HG02798 (cell line): ENCODE results near the gene TRPM2.
"Not testable (repeated sequence)": the region's sequence is repeated elsewhere in the genome, so short reads cannot be mapped to it uniquely, and the experiment has no call there.

ENCODE experiments used
- ATAC-seq: cut with Tn5 transposase; IDR thresholded peaks from one replicate; pipeline ENCODE4 v1.9.1; 2021; ENCODE audit warnings: mild to moderate bottlenecking; ENCODE audit not compliant: unreplicated experiment, poor library complexity

The TRPM2 gene

GRCh38 chr21:44333509-44334328, 19.7 kb upstream of the TRPM2 start:
- ATAC-seq: no peak

- no peak for ATAC-seq
Observed at GRCh38 chr21:44334329-44335030, 18.9 kb upstream of the TRPM2 start.

GRCh38 chr21:44335266-44336059, 18.0 kb upstream of the TRPM2 start:
- ATAC-seq: no peak

DNA sequence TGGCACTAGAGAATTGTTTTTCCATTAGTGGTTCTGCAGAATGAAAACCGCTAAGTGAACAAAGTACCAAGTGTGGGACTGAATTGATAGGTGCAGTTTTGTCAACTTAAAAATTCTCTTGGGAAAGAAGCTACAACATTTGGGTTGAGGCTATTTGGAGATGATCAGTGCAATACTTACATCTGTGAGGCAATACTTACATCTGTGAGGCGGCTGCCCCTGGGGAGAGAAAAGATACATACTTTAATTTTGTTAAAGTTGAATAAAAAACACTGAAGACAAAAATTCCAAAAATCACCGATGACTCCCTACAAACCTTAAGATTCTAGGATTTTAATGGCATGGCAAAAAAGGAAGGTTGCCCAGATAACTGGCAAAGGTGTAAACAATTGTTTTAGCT, 16.0 kb upstream of the TRPM2 start:
- ATAC-seq: no peak

DNA sequence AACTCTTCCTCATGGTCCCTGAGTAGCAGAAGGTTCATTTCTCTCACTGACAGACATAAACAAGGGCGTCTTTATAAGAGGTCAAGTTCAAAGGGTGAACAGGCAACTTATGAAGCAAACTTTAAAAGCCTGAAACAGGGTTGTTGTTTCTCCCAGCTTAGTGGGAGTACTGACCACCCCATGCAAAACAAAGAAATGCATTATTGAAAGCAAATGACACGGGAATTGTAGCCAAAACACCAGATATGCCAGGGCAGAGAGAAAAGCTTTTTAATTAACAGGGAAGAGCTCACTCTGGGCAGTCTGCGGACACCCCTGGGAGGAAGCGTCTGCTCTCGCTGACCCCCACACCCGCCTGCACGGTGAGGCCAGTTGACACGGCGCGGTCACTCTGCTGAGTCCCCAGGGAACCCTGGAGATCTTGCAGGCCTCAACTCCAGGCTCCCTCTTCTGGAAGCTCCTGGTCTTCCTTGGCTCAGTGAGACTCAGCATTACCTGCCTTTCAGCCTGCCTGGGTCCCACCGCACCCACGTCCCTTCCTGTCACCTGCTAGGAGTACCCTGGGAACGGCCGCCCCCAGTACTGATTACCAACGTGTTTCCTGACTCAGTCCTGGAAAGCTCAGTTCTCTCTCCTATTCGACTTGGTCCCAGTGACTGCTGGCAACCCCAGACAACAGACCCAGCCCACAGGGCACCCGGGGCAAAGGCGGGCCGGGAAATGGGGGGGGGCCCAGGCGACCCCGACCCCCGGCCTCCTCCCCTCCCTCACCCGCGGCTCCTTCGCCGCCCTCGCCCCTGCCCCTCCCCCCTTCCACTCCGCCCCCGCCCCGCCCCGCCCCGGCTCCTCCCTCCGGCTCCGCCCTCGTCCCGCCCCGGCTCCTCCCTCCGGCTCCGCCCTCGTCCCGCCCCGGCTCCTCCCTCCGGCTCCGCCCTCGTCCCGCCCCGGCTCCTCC, 15.2 kb upstream of the TRPM2 start:
- ATAC-seq: no peak

- ATAC-seq: peak; percentile 94
Observed at GRCh38 chr21:44338971-44339910, 14.2 kb upstream of the TRPM2 start, which contains the start of gene CFAP410. Gene CFAP410, minus strand, starts transcription at chr21:44339390. Its CDS starts 196 bp downstream, at chr21:44339194.

DNA sequence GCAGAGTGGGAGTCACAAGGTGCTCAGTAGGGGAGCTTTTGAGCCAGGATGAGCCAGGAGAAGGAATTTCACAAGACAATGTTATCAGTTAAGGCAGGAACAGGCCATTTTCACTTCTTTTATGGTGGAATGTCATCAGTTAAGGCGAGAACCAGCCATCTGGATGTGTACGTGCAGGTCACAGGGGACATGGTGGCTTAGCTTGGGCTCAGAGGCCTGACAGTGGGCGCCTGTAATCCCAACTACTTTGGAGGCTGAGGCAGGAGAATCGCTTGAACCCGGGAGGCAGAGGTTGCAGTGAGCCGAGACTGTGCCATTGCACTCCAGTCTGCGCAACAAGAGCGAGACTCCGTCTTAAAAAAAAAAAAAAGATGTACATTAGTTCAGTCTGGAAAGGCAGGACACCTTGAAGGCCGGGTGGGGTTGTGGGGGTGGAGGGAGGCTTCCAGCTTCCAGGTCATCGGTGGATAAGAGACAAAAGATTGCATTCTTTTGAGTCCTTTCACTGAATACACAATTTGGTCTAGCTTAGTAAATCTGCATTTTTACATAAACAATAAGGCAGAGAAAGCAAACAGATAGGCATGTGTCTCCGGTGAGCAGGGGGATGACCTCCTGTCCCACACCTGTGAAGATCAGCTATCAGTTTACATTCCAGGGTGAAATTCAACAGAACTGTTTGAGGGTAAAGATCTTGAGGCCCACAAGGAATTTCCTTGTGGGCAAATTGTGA, 11.5 kb upstream of the TRPM2 start:
- ATAC-seq: not testable (repeated sequence)

GRCh38 chr21:44342981-44343380, 10.4 kb upstream of the TRPM2 start:
- ATAC-seq: not testable (repeated sequence)

DNA sequence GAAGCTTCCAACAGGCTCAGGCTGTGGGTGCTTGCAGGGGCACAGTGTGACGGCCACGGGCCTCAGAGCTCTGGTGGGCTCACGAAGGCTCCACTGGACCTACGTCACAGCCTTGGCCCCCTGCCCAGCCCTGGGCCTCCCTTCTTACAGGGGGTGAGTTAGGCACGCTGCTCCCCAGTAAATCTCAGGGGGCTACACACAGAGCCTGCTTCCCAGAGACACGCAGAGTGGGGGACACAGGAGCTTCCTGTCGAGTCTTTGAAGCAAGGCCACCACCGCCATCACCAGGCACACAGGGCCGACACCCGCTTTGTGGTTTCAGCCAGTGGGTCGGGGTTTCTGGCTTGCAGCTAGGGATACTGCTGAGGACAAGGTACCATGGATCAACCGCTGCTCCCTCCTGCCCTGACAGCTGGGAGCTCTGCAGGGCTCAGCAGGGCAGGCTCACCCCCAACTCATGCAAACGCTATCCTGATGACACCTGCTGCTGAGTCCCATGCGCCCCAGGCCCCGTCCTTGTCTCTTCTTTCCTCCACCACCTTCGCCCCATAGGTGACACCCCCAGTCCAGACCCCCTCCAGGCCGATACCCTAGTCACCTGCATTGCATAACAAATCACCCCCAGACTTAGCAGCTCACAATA, 8.8 kb upstream of the TRPM2 start:
- no peak for ATAC-seq

DNA sequence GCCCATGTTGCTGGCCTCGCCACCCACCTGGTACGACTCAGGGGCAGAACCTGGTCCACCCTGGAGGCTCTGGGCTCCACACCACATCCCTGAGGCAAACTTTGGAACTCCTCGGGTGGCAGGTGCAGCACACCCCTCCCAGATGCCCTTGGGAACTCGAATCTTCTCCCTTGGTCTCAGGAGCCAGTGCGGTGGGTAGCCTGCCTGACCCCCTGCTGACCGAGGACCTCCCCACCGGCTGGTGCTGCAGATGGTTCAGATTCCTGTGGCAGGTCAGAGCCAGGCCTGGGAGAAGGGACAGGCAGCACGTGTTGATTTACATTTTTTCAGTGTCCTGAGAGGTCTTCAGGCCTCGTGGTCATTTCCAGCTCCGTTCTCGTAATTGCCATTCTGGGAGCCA, 7.9 kb upstream of the TRPM2 start:
- ATAC-seq: no peak

DNA sequence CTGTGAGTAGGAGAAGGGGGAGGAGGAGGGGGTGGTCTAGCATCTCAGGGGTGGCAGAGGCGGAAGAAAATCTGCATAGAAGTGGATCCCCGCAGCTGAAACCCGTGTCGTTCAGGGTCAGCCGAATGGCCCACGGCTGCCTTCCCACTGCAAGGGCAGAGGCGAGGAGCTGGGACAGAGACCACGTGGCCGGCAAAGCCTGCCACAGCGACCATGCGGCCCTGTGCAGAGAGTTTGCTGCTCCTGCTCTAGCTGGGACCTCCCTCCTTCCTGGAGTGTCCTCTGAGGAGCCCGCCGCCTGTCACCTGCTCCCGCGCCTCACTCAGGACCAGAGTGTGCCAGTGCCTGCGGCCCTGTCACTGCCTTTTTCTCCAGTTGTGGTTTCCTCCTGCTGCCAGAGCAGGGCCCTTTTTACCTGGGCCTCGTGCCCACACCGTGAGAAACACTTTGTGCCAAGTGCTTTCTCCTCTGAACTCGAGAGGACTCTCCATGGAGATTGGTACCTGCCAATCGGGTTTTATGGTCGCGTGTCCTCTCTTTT, 5.4 kb upstream of the TRPM2 start:
- ATAC-seq: no peak

DNA sequence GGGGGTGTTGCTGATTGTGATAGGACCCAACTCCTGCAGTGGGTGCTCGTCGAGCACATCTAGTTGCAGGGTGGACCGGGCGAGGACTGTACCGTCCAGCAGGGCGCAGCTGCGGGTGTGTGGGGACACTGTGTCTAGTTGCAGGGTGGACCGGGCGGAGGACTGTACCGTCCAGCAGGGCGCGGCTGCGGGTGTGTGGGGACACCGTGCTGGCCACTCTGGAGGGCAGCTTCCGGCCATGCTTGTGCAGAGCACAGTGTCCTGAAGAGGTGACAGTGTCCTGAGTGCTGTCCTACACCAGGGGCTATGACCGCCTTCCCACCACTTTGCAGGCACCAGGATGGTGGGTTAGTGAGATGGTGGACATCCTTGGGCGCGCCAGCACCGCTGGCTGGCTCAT, 4.6 kb upstream of the TRPM2 start:
- ATAC-seq: no peak

- ATAC-seq: no peak
Observed at GRCh38 chr21:44349416-44349846, 4.0 kb upstream of the TRPM2 start.

DNA sequence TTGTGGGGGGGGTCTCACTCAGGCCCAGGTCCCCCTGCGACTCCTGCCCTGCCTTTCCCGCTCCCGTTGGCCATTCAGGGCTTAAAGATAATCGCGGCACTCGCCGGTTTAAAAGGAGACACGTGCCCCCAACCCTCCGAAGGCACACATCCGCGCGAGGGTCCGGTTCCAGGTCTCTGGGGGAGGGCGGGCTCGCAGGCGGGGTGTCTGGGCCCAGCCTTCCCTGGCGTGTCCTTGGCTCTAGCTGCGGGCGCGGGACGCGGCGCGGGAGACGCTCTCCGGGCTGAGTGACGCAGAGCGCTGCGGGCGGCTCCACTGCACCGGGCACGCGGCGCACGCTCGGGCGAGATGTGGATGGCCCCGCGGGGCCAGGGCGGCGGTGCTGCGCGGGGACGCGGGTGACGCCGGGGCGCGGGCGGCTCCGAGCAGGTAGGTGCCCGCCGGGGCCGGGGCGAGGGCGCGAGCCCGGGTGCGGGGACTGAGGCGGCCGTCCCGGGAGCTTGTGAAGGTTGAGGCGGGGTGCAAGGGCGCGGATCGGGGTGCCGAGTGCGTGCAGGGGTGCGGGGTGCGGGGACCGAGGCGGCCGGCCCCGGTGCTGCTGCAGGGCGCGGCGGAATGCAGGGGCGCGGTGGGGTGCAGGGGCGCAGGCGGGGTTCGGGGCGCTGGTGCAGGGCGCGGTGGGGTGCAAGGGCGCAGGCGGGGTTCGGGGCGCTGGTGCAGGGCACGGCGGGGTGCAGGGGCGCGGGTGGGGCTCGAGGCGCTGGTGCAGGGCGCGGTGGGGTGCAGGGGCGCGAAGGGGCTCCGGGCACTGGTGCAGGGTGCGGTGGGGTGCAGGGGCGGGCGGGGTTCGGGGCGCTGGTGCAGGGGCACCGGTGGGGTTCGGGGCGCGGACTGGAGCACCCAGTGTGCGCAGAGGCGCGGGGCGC, 3.3 kb upstream of the TRPM2 start:
- no peak for ATAC-seq

DNA sequence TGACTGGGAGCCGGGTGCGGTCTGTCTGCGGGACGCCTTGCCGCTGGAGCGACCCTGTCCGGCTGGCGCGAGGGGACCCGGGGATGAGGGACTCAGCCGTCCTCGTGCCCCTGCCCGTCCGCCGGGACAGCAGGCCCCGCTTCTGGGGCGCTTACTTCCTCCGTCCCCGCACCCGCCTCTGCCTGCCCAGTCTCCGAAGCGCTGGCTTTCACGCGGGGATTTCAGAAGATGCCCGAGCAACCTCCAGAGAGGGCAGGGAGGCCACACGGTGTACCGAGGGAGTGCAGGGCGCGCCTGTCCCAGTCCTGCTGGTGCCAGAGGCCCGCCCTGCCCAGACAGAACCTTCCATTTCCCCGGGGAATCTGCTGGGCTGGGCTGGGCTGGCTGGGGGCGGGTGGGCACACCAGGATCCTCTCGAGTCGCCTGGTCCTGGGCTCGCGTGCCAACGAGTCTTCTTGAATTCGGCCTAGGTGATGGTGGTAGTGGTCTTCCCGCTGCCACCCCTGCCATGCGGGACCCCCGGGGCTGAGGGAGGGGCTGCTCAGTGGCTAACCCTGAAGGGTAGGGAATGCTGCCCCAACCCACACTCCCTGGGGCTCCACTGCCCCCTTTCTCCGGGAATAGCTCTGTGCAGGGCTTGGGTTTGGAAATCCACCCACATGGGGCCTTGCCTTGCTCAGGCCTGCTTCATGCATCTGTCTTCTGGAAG, 2.5 kb upstream of the TRPM2 start:
- ATAC-seq: no peak
